GM21723 (cell line): ENCODE results near the gene NT5C1B.
"Not testable (repeated sequence)": the region's sequence is repeated elsewhere in the genome, so short reads cannot be mapped to it uniquely, and the experiment has no call there.

ENCODE experiments used
- ATAC-seq: cut with Tn5 transposase; IDR thresholded peaks from one replicate; pipeline ENCODE4 v1.9.1; 2021; ENCODE audit warnings: mild to moderate bottlenecking, moderate library complexity; ENCODE audit not compliant: unreplicated experiment

NT5C1B gene

GRCh38 chr2:18589354-18589753 is at the start of gene NT5C1B:
NT5C1B (minus strand) TSS chr2:18589569; CDS start chr2:18589468, 101 bp downstream.
- no peak for ATAC-seq

- ATAC-seq, result no peak
Measured at GRCh38 chr2:18637196-18637595, 47.8 kb upstream of the NT5C1B start.

GRCh38 chr2:18632699-18633098 is 43.3 kb upstream of the NT5C1B start:
- ATAC-seq, result not testable (repeated sequence)

- ATAC-seq, result no peak
Measured at GRCh38 chr2:18630941-18631340, 41.6 kb upstream of the NT5C1B start.

GRCh38 chr2:18630541-18630940 is 41.2 kb upstream of the NT5C1B start:
- no peak for ATAC-seq

- no peak for ATAC-seq
Measured at GRCh38 chr2:18630101-18630500, 40.7 kb upstream of the NT5C1B start.

- no peak for ATAC-seq
Measured at GRCh38 chr2:18626958-18627650, 37.7 kb upstream of the NT5C1B start.

- ATAC-seq, result no peak
Measured at GRCh38 chr2:18626256-18626668, 36.9 kb upstream of the NT5C1B start.

- ATAC-seq, result no peak
Measured at GRCh38 chr2:18625563-18625962, 36.2 kb upstream of the NT5C1B start.

- no peak for ATAC-seq
Measured at GRCh38 chr2:18623782-18624181, 34.4 kb upstream of the NT5C1B start.

- no peak for ATAC-seq
Measured at GRCh38 chr2:18620867-18621632, 31.7 kb upstream of the NT5C1B start.

GRCh38 chr2:18619091-18619490 is 29.7 kb upstream of the NT5C1B start:
- no peak for ATAC-seq

GRCh38 chr2:18614041-18614440 is 24.7 kb upstream of the NT5C1B start:
- ATAC-seq, result no peak

- no peak for ATAC-seq
Measured at GRCh38 chr2:18612133-18612532, 22.8 kb upstream of the NT5C1B start.

- ATAC-seq, result no peak
Measured at GRCh38 chr2:18611604-18612003, 22.2 kb upstream of the NT5C1B start.

GRCh38 chr2:18611184-18611583 is 21.8 kb upstream of the NT5C1B start:
- ATAC-seq, result no peak

- no peak for ATAC-seq
Measured at GRCh38 chr2:18610651-18611050, 21.3 kb upstream of the NT5C1B start.

- no peak for ATAC-seq
Measured at GRCh38 chr2:18610090-18610489, 20.7 kb upstream of the NT5C1B start.

- no peak for ATAC-seq
Measured at GRCh38 chr2:18605115-18605514, 15.7 kb upstream of the NT5C1B start.

- ATAC-seq, result no peak
Measured at GRCh38 chr2:18604531-18604885, 15.1 kb upstream of the NT5C1B start.

GRCh38 chr2:18603854-18604530 is 14.6 kb upstream of the NT5C1B start:
- no peak for ATAC-seq

- ATAC-seq, result no peak
Measured at GRCh38 chr2:18602298-18602697, 12.9 kb upstream of the NT5C1B start.
